ENCODE measurements around the gene NUPR2.
"Not testable (repeated sequence)": the region's sequence is repeated elsewhere in the genome, so short reads cannot be mapped to it uniquely, and the experiment has no call there.

NUPR2 gene, protein sequence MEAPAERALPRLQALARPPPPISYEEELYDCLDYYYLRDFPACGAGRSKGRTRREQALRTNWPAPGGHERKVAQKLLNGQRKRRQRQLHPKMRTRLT

DNA sequence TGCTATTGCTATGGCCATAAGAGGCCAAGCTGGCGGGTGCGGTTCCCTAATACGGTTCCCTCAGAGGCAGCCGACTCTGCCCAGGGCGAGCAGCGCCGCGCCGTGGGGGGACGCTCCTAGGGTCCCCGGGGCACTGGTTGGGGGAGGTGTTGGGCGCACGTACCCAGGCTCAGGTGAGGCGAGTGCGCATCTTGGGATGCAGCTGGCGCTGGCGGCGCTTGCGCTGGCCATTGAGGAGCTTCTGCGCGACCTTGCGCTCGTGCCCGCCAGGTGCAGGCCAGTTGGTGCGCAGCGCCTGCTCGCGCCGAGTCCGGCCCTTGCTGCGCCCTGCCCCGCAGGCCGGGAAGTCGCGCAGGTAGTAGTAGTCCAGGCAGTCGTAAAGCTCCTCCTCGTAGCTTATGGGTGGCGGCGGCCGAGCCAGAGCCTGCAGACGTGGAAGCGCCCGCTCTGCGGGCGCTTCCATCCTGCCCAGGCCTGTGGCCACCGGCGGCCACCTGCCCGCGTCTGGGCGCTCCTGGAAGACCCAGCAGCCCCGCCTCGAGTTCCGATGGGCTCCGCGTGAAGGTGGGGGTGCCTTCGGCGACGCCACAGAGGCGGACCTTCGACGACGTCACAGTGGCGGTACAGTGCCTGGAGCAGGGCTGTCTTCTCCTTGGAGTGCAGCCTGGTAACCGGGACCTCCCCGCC, at the start of gene NUPR2:
Gene NUPR2, minus strand, starts transcription at position 566 of the 687 bp plus-strand sequence. Its CDS starts 103 bp downstream, at position 463.
- TF ChIP-seq, protein P1, sequence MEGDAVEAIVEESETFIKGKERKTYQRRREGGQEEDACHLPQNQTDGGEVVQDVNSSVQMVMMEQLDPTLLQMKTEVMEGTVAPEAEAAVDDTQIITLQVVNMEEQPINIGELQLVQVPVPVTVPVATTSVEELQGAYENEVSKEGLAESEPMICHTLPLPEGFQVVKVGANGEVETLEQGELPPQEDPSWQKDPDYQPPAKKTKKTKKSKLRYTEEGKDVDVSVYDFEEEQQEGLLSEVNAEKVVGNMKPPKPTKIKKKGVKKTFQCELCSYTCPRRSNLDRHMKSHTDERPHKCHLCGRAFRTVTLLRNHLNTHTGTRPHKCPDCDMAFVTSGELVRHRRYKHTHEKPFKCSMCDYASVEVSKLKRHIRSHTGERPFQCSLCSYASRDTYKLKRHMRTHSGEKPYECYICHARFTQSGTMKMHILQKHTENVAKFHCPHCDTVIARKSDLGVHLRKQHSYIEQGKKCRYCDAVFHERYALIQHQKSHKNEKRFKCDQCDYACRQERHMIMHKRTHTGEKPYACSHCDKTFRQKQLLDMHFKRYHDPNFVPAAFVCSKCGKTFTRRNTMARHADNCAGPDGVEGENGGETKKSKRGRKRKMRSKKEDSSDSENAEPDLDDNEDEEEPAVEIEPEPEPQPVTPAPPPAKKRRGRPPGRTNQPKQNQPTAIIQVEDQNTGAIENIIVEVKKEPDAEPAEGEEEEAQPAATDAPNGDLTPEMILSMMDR (IDR thresholded peaks at IDR 0.05; ENCODE audit: control insufficient read depth, extremely low read depth, insufficient read depth): no peak

GRCh38 chr7:56157238-56157790, 41.1 kb upstream of the NUPR2 start:
- no peak overlapping the region for H3K4me3 ChIP-seq (ENCODE audit: low read depth, low read length)
- no peak for DNase-seq (ENCODE audit: low read depth)
- TF ChIP-seq, protein P1 (IDR thresholded peaks at IDR 0.05; ENCODE audit: control insufficient read depth, extremely low read depth, insufficient read depth): no peak

More for the DNA sequence above, at the start of gene NUPR2:
- no peak for DNase-seq (ENCODE audit: low read depth)
- no peak within 1 kb of the TSS for H3K4me3 ChIP-seq (ENCODE audit: low read depth, low read length)

DNA sequence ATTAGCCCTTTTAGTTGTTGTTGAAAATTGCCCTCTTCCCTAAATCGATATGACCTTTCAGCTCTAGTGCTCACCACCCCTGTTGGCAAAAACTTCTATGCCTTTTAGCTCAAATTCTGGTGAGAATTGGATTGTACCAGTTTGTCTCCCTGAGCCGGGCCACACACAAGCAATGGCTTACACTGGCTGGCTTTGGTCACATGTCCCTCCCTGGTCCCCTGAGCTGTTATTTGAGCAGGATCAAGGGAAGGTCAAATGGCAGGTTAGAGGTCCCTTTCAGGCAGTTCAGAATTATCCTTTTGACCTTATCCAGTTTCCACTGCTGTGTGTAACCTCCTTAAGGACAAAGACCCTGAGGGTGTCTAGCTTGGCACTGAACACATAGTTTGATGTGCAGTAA, 14.8 kb upstream of the NUPR2 start:
- DNase-seq (ENCODE audit: low read depth); H3K4me3 ChIP-seq (ENCODE audit: low read depth, low read length): not testable (repeated sequence)

DNA sequence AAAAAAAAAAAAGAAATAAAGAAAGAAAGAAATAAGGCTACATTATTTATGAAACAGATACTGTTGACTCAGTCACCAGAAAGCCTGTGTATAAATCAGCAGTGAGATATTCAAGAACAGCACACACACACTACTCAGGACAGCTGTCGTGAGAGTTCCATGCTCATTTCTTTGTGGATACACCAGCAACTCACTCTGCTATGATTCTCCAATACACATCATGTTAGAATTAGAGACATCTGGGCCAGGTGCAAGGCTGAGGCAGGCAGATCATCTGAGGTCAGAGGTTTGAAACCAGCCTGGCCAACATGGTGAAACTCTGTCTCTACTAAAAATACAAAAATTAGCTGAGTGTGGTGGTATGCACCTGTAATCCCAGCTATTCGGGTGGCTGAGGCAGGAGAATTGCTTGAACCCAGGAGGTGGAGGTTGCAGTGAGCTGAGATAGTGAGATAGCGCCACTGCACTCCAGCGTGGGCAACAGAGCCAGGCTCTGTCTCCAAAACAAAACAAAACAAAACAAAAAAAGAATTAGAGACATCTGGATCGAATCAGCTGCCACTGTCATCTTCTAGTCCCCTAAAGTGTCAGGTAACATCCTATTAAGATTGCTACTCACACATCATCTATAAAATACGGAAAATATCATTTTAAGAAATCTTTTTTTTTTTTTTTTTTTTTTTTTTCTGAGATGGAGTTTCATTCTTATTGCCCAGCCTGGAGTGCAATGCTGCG, 11.2 kb upstream of the NUPR2 start:
- TF ChIP-seq, protein P1 (IDR thresholded peaks at IDR 0.05; ENCODE audit: control insufficient read depth, extremely low read depth, insufficient read depth): no peak
- H3K4me3 ChIP-seq (ENCODE audit: low read depth, low read length): no peak overlapping the region
- no peak for DNase-seq (ENCODE audit: low read depth)

DNA sequence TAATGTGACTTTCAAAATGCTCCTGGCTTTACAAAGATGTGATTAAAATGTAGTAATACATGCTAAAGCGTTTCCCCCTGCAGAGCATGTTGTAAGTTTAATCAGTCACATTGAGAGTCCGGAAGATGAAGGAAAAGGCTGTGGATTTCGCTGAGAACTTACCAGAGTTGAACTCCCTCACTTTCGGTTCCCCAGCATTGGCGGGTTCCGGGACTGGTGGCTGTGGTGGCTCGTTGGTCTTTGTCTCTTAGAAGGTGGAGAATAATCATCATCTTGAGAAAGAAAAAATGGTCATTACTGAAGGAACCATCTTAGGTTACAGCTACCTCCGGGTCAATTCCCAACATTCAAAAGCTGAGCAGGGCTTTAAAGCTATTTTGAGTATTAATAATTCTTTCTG, 9.6 kb upstream of the NUPR2 start:
- no peak for DNase-seq (ENCODE audit: low read depth)
- H3K4me3 ChIP-seq (ENCODE audit: low read depth, low read length): no peak overlapping the region
- TF ChIP-seq, protein P1 (IDR thresholded peaks at IDR 0.05; ENCODE audit: control insufficient read depth, extremely low read depth, insufficient read depth): no peak

GRCh38 chr7:56124981-56125380, 8.8 kb upstream of the NUPR2 start:
- no peak overlapping the region for H3K4me3 ChIP-seq (ENCODE audit: low read depth, low read length)
- DNase-seq (ENCODE audit: low read depth): no peak
- TF ChIP-seq, protein P1 (IDR thresholded peaks at IDR 0.05; ENCODE audit: control insufficient read depth, extremely low read depth, insufficient read depth): no peak

DNA sequence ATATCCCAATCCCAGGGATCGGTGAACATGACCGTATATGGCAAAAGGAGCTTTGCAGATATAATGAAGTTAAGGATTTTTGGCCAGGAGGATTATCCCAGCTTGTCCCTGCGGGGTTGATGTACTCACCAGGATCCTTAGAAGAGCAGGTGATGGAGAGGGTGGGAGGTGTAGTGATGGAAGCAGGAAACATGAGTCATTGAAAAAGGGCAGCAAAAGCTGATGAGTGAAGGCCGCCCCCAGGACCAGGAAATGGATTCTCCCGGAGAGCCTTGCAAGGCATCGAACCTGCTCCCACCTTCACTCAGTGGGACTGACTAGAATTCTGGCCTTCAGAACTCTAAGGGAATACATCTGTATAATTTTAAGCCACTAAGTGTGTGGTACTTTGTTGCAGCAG, 5.2 kb upstream of the NUPR2 start:
- H3K4me3 ChIP-seq (ENCODE audit: low read depth, low read length): no peak overlapping the region
- TF ChIP-seq, protein P1 (IDR thresholded peaks at IDR 0.05; ENCODE audit: control insufficient read depth, extremely low read depth, insufficient read depth): no peak
- no peak for DNase-seq (ENCODE audit: low read depth)

GRCh38 chr7:56112244-56112643, 4.0 kb downstream of the NUPR2 start:
- not testable (repeated sequence) for DNase-seq (ENCODE audit: low read depth); H3K4me3 ChIP-seq (ENCODE audit: low read depth, low read length)

All from LNCaP clone FGC (cell line).